Liver (tissue), 3 donors: ENCODE measurements around the gene CNTF.

Experiments
- SP1 ChIP-seq: IDR thresholded peaks from 2 replicates; pipeline ENCODE4 v1.6.1; 2018; ENCODE audit warnings: antibody characterized with exemption, mild to moderate bottlenecking
- TF ChIP-seq, protein P1 (sequence below): fragments of 150-350 bp; IDR thresholded peaks from 2 replicates; pipeline ENCODE4 v1.5.1; 2017; ENCODE audit warnings: improper control_type of control experiment, low read depth, low read length; ENCODE audit not compliant: missing input control
- donor health status: healthy.
- donor health status: healthy.

DNA sequence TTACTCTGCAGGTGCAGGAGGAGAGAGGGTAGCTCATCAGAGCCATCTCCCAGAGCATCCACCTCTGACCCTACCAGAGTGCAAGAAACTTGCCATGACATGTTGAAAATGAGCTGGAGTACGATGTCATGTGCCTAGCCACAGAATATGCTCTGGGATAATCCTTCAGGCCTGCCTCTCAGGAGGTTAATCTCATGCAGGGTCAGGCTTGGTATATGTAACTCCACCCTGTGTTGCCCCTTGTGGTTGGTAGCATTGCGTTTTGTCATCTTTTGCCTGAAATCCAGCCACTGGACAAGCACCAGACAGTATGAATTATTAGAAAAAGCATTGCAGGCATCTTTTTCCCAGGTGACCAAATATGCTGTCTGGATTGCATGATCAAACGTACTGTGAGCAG is 36.2 kb downstream of the CNTF start:
- TF ChIP-seq SP1: no peak
- TF ChIP-seq, protein P1, sequence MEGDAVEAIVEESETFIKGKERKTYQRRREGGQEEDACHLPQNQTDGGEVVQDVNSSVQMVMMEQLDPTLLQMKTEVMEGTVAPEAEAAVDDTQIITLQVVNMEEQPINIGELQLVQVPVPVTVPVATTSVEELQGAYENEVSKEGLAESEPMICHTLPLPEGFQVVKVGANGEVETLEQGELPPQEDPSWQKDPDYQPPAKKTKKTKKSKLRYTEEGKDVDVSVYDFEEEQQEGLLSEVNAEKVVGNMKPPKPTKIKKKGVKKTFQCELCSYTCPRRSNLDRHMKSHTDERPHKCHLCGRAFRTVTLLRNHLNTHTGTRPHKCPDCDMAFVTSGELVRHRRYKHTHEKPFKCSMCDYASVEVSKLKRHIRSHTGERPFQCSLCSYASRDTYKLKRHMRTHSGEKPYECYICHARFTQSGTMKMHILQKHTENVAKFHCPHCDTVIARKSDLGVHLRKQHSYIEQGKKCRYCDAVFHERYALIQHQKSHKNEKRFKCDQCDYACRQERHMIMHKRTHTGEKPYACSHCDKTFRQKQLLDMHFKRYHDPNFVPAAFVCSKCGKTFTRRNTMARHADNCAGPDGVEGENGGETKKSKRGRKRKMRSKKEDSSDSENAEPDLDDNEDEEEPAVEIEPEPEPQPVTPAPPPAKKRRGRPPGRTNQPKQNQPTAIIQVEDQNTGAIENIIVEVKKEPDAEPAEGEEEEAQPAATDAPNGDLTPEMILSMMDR: no peak
